Small intestine (tissue), 7 donors: ENCODE measurements around the gene PSMB9. TPM values are rescaled to one million over a fixed set of nuclear protein-coding genes. Genes with fewer than 3 reads are reported as not detected.
A peak's percentile ranks its signal among the peaks of the same experiment; 100 is the strongest.
"Not testable (repeated sequence)": the region's sequence is repeated elsewhere in the genome, so short reads cannot be mapped to it uniquely, and the experiment has no call there.

Experiments
- DNase-seq, 2 donors: peaks; one replicate each; pipeline versions ENCODE4 v3.0.0 to v3.0.0-alpha.2; 2013
- FAIRE-seq: peaks from 2 replicates; lab custom pipeline; 2012; peaks lifted over from hg19 to GRCh38; lab: Jason Lieb, UNC
- H3K27ac ChIP-seq, 3 donors: one replicate each; pipeline ENCODE4 v1.5.1; 2013; ENCODE audit warnings: low read length in 2 of 3, mild to moderate bottlenecking in 2 of 3, control low read depth in 1 of 3, inconsistent platforms in 1 of 3, low read depth in 1 of 3, moderate library complexity in 1 of 3
- H3K27me3 ChIP-seq, 3 donors: one replicate each; pipeline ENCODE4 v1.6.1; 2013; ENCODE audit warnings: low read length in 3 of 3, inconsistent platforms in 1 of 3; ENCODE audit not compliant: control insufficient read depth in 3 of 3, insufficient read depth in 3 of 3
- H3K36me3 ChIP-seq, 3 donors: one replicate each; pipeline ENCODE4 v1.6.1; 2013; ENCODE audit warnings: low read length in 3 of 3, inconsistent platforms in 1 of 3, low read depth in 1 of 3, mild to moderate bottlenecking in 1 of 3, moderate library complexity in 1 of 3; ENCODE audit not compliant: control insufficient read depth in 3 of 3, insufficient read depth in 2 of 3
- H3K4me1 ChIP-seq, 3 donors: one replicate each; pipeline ENCODE4 v1.6.1; 2013; ENCODE audit warnings: low read length in 2 of 3, inconsistent platforms in 1 of 3, low read depth in 1 of 3, mild to moderate bottlenecking in 1 of 3, moderate library complexity in 1 of 3; ENCODE audit not compliant: control insufficient read depth in 3 of 3, insufficient read depth in 2 of 3
- H3K4me3 ChIP-seq, 3 donors: one replicate each; pipeline ENCODE4 v1.5.1; 2013; ENCODE audit warnings: low read length in 3 of 3, control low read depth in 1 of 3, inconsistent platforms in 1 of 3, low read depth in 1 of 3, mild to moderate bottlenecking in 1 of 3, moderate library complexity in 1 of 3
- H3K9me3 ChIP-seq, 2 donors: one replicate each; pipeline ENCODE4 v1.6.1; 2013; ENCODE audit warnings: low read depth in 1 of 2, low read length in 1 of 2; ENCODE audit not compliant: control insufficient read depth in 2 of 2, insufficient read depth in 1 of 2
- WGBS, 3 donors: extraction: QIAGEN DNeasy Blood & Tissue Kit; methylation state at CpG; one replicate each; pipeline ENCODE4 v1.1.7; 2013; 5-methylcytosine and 5-hydroxymethylcytosine counted together
- polyA plus RNA-seq, 4 donors: library from polyadenylated mRNA; stranded (reverse) in 3 of 4; unstranded in 1 of 4; fragments of 200-250 nt in 3 of 4; fragments of 120-200 nt in 1 of 4; gene quantifications; one replicate each; pipeline versions ENCODE4 v1.2.1 to v1.2.3, GENCODE V29; 2013
- donor health status: healthy with polysubstance abuse.
- donor health status: control.
- donor health status: control.
- donor health status: Bipolar disorder and iron deficiency.
- donor health status: healthy.

Gene PSMB9
- polyA plus RNA-seq, 4 donors, result 21.4 to 224 (median 211) TPM

- peaks cover 0 to 38% (median 0%) of the 10 kb centered on the region in 3 donors for H3K27me3 ChIP-seq
- H3K9me3 ChIP-seq, result no peaks in the 10 kb centered on the region
- no peak overlapping the region for H3K4me3 ChIP-seq
- H3K4me1 ChIP-seq, result peaks cover 0 to 16% (median 3%) of the 10 kb centered on the region in 3 donors
- FAIRE-seq (peak; percentile 92), DNase-seq (peak; percentile 85 to 91)
- no peak overlapping the region for H3K27ac ChIP-seq
- WGBS, 3 donors, result 4 to 10% (median 10%) methylated on average over 5 of the region's 5 CpGs
- H3K36me3 ChIP-seq, result no peaks in the 10 kb centered on the region
These were observed 14.3 kb downstream of the PSMB9 start for GRCh38 chr6:32868257-32868788.

GRCh38 chr6:32873947-32874346 lies 20.0 kb downstream of the PSMB9 start:
- FAIRE-seq, H3K4me1 ChIP-seq, H3K9me3 ChIP-seq, DNase-seq, H3K36me3 ChIP-seq, H3K4me3 ChIP-seq, H3K27ac ChIP-seq: not testable (repeated sequence)
- H3K27me3 ChIP-seq, result peaks cover 0 to 15% (median 0%) of the 10 kb centered on the region in 3 donors
- 0 to 50% (median 35%) methylated on average over 1 of the region's 1 CpG for WGBS, 3 donors

- Histone ChIP-seq H3K27ac (no peak overlapping the region), H3K9me3 (no peaks in the 10 kb centered on the region), H3K4me1 (no peaks in the 10 kb centered on the region), H3K4me3 (no peak overlapping the region), H3K27me3 (peaks cover 0 to 24% (median 0%) of the 10 kb centered on the region in 3 donors), H3K36me3 (no peaks in the 10 kb centered on the region)
- DNase-seq, result no peak
- FAIRE-seq, result no peak
- WGBS, 3 donors, result 90 to 94% (median 91%) methylated on average over 2 of the region's 2 CpGs
These were observed 22.6 kb downstream of the PSMB9 start for GRCh38 chr6:32876603-32877002.

- Histone ChIP-seq H3K27me3 (peaks cover 0 to 31% (median 0%) of the 10 kb centered on the region in 3 donors), H3K4me1 (no peaks in the 10 kb centered on the region), H3K27ac (no peak overlapping the region), H3K9me3 (no peaks in the 10 kb centered on the region), H3K4me3 (no peak overlapping the region), H3K36me3 (no peaks in the 10 kb centered on the region)
- no peak for FAIRE-seq
- no peak for DNase-seq
- 68 to 86% (median 84%) methylated on average over 35 of the region's 35 CpGs for WGBS, 3 donors
These were observed 25.7 kb downstream of the PSMB9 start for GRCh38 chr6:32879691-32880090.

GRCh38 chr6:32880962-32881361 lies 27.0 kb downstream of the PSMB9 start:
- H3K4me1 ChIP-seq, DNase-seq, H3K36me3 ChIP-seq, FAIRE-seq, H3K27ac ChIP-seq, H3K9me3 ChIP-seq, H3K4me3 ChIP-seq: not testable (repeated sequence)
- 55 to 77% (median 74%) methylated on average over 3 of the region's 3 CpGs for WGBS, 3 donors
- peaks cover 0 to 31% (median 0%) of the 10 kb centered on the region in 3 donors for H3K27me3 ChIP-seq

- no peak for DNase-seq
- Histone ChIP-seq H3K4me1 (no peaks in the 10 kb centered on the region), H3K4me3 (no peak overlapping the region), H3K27ac (no peak overlapping the region), H3K36me3 (no peaks in the 10 kb centered on the region), H3K9me3 (no peaks in the 10 kb centered on the region), H3K27me3 (peaks cover 0 to 33% (median 0%) of the 10 kb centered on the region in 3 donors)
- WGBS, 3 donors, result 0 to 35% (median 28%) methylated on average over 1 of the region's 1 CpG
- FAIRE-seq, result no peak
These were observed 28.9 kb downstream of the PSMB9 start for GRCh38 chr6:32882879-32883250.

GRCh38 chr6:32883789-32884188 lies 29.8 kb downstream of the PSMB9 start:
- FAIRE-seq (no peak), DNase-seq (no peak)
- 39 to 59% (median 51%) methylated on average over 5 of the region's 5 CpGs for WGBS, 3 donors
- H3K27me3 ChIP-seq, result peaks cover 0 to 33% (median 0%) of the 10 kb centered on the region in 3 donors
- no peaks in the 10 kb centered on the region for H3K9me3 ChIP-seq
- H3K4me3 ChIP-seq, result no peak overlapping the region
- H3K27ac ChIP-seq, result no peak overlapping the region
- no peaks in the 10 kb centered on the region for H3K36me3 ChIP-seq
- no peaks in the 10 kb centered on the region for H3K4me1 ChIP-seq

GRCh38 chr6:32885698-32886286 lies 31.8 kb downstream of the PSMB9 start:
- Histone ChIP-seq H3K4me3 (no peak overlapping the region), H3K27me3 (peaks cover 0 to 19% (median 0%) of the 10 kb centered on the region in 3 donors), H3K27ac (no peak overlapping the region), H3K4me1 (no peaks in the 10 kb centered on the region), H3K9me3 (no peaks in the 10 kb centered on the region), H3K36me3 (no peaks in the 10 kb centered on the region)
- FAIRE-seq (peak; percentile 83), DNase-seq (peak; percentile 81 to 82)
- 31 to 45% (median 36%) methylated on average over 4 of the region's 4 CpGs for WGBS, 3 donors
